Dedifferentiated amniotic fluid mesenchymal stem cell (primary cell): ENCODE data around the gene PCSK6.
A peak's percentile ranks its signal among the peaks of the same experiment; 100 is the strongest.

Experiments
- DNase-seq: peaks from one replicate; pipeline ENCODE4 v3.0.0-alpha.2; 2016; ENCODE audit errors: extremely low spot score

The PCSK6 gene

GRCh38 chr15:101447168-101447533, 42.4 kb downstream of the PCSK6 start:
- no peak for DNase-seq

DNA sequence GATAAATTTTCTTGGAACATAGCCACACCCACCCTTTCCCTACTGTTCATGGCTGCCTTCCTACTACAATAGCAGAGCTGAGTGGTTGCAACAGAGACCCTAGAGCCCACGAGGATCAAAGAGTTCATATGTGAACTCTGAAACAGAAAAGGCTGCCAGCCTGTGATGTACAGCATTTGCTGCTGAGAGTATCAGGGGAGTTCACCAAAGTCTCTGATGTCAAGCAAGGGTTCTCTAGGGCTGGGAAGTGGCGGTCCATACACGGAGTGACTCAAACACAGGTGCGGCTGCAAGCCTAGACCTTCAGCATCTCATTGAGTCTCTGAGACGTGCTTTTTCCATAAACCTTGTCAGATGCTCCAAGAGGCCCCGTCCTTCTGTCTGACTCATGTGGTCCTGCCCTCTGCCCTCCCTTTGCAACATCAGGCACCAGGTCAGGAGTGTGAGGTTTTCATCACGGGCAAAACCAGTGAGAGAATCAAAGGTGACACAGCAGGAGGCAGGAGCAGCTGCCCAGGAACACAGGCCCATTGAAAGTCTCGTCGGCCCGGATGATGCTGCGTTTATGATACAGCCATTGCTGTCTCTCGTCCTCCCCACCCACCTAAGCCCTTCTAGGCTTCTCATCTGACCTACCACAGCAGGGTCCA, 42.9 kb downstream of the PCSK6 start:
- no peak for DNase-seq

GRCh38 chr15:101445562-101446517, 43.7 kb downstream of the PCSK6 start:
- DNase-seq = peak; percentile 63

- DNase-seq = no peak
Observed at GRCh38 chr15:101444807-101445508, 44.5 kb downstream of the PCSK6 start.

- no peak for DNase-seq
Observed at GRCh38 chr15:101444015-101444414, 45.5 kb downstream of the PCSK6 start.

GRCh38 chr15:101442272-101442671, 47.2 kb downstream of the PCSK6 start:
- no peak for DNase-seq

GRCh38 chr15:101441696-101442095, 47.8 kb downstream of the PCSK6 start:
- DNase-seq = no peak

GRCh38 chr15:101440846-101441590, 48.5 kb downstream of the PCSK6 start:
- no peak for DNase-seq

DNA sequence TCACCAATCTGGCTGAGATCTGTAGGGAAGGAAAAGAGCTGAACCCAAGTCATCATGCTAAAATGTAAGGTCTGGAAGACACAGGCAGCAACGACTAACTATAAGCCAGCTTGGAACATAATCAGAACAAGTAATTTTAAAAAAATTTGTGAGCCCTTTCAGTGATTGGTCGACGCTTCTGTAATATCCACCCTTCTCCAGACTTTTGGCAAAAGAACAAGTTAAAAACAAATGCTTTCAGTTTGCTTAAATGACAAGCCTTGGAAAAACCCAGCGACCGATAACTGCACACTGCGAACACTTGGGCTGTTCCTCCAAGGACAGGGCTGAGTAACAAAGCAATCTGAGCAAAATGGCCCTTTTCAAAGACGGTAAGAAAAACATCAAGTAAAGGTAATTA, 49.6 kb downstream of the PCSK6 start:
- peak; percentile 86 for DNase-seq

GRCh38 chr15:101439285-101439919, 50.1 kb downstream of the PCSK6 start:
- peak; percentile 35 for DNase-seq

DNA sequence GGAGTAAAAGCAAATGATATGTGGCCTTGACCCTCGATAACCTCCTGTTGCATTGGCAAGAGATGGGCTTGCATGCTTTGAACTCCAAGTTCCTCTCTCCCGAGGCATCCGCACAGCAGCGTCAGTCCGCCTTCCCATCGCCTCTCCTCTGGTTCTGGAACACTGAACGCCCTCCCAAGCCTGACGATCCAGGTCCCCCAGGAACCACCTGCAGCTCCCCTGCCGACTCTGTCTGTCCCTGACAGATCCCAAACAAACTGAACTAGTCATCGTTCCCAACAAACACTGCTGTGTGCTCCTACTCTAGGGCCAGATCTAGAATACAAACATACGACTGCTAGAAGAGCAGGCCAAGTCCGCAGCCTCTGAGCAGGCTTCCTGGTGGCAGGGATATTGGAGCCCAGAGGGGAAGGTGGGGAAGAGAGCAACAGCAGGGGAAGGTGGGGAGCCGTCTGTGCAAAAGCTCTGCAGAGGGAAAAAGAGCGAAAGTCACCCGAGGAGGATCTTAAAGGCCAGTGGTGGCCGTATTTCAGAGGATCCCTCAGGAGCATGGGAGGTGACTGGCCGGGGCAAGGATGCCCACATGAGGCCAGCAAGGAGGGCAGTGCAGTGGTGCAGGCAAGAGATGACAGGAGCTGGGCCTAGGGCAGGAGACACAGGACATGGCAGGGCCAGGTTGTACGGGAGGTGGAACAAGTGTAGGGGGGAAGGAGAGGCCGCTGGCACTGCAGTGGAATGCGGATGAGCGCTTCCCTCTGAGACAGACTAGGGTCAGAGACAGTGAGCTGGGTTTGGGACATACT, 50.8 kb downstream of the PCSK6 start:
- DNase-seq = no peak

GRCh38 chr15:101437618-101438481, 51.7 kb downstream of the PCSK6 start:
- DNase-seq = no peak

GRCh38 chr15:101437209-101437608, 52.3 kb downstream of the PCSK6 start:
- DNase-seq = no peak

DNA sequence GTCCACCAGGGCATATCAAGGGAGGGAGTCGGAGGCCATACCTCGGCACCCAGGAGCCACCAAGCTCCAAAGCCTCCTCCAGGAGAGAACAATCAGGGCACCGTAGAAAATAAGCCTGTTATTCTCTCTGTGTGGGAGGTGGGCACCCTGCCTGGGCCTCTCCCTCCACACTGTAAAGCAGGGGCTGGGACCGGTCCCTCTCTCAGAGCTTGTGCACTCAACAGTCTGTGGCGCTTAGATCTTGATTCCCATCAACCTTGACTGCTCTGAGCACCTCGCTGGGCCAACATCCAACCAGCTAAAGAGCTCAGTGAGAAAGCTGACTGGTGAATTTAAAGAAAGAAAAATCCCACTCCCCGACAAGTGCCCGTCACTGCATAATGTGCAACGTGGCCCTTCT, 53.0 kb downstream of the PCSK6 start:
- no peak for DNase-seq

DNA sequence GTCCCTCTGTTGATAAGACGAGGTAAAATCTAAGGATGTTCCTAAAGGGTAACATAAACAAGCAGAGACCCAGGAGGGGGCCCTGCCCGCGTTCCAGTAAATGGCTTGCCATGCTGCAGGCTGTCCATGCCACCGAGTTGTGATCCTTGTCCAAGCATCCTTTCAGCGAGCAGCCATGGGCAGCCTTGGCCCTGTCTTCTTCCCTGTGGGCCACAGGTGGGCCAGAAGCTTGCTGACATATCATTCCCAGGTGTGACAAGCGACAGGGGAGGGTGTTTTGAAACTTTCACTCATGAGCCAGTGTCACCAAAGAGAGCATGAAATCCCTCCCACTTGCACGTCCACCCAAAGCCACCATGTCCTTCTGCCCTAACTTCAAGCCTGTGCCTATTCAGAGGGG, 53.7 kb downstream of the PCSK6 start:
- no peak for DNase-seq

DNA sequence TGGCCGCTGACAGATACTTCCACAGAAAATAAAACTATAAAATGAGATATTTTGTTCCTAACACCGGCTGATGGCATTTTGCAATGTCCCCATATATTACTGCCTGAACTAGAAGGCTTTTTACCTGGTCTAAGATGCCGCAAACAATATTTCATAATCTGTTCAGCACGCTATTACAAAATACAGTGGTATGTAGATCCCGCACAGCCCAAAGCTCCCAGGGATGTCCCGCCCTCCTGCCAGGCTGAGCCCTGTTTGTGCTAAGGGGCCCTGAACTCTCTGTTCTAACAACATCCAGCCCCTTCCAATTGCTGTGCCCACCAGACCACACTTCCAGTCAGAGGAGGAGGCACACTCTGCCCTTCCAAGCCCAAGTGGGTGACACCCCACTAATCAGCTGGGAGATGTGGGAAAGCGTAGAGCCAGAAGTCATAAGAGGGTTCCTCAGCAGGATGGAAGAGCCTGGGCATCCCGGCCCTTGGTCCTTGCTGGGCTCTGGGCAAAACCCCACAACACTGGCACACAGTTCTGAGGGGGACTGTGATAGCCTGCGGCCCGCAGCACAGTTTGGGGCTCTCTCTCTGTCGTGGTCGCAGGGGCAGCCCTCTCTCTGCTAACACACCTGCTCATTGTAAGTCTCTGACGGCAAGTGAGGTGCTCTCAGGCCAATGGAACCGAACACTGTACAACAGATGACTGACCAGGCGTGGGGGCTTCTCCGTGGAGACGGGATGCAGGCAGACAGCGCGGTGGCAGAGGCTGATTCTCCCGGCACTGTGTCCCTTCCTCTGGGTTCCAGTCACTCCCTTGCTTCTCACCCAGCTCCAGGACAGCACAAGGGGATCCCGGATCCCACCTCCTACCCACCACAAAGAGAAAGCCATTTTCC, 55.2 kb downstream of the PCSK6 start:
- no peak for DNase-seq

GRCh38 chr15:101433396-101433795, 56.1 kb downstream of the PCSK6 start:
- no peak for DNase-seq

DNA sequence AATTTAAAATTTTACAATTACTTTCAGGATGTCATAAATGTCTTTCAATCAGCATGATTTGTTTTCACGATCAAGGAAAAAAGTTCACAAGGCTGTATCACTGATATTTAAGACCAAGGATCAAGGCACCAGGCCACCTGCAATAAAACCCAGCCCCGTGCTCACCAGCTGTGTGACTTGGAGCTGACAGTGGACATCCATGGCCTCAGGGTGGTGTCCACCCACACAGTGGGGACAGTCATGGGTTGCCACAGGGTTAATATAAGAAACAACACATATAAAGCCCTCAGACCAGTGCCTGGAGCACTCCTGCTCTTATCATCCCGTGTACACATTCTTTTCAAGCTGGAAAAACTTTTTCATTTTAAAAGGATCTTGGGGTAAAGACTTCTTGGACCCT, 56.5 kb downstream of the PCSK6 start:
- no peak for DNase-seq

DNA sequence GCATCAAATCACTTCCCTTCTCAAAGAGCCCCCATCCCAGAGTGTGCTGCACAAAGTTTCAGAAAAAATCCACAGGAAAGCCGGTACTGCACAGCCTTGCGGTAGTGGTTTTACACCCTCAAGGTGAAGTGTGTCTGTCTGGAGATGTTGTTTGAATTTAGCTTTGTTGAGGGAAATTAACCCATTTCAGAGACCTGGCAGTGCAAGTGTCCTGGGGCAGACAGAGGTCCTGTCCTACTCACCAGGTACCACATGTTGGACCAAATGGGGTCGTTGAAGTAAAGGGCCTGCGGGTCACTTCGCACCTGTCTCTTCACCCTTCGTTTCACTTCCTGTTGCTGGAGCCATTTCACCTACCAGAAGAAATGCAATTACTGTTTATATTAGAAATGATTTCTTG, 57.8 kb downstream of the PCSK6 start:
- DNase-seq = no peak
